Neuronal stem cell (in vitro differentiated cells): Measurements from ENCODE around the gene SPSB1.

Experiments
- DNase-seq: peaks from one replicate; pipeline ENCODE4 v3.0.0-alpha.2; 2013; ENCODE audit warnings: low spot score
- H2AFZ ChIP-seq: one replicate; pipeline ENCODE4 v1.6.1; 2013; ENCODE audit warnings: mild to moderate bottlenecking, low read length, inconsistent platforms
- H2AK5ac ChIP-seq: 2 replicates; pipeline ENCODE4 v1.6.1; 2013; ENCODE audit warnings: low read depth, mild to moderate bottlenecking, inconsistent platforms, low read length, moderate library complexity, mixed read lengths
- H2BK120ac ChIP-seq: 2 replicates; pipeline ENCODE4 v1.6.1; 2013; ENCODE audit warnings: low read depth, mild to moderate bottlenecking, inconsistent platforms, low read length, moderate library complexity, mixed read lengths
- H2BK12ac ChIP-seq: one replicate; pipeline ENCODE4 v1.6.1; 2013; ENCODE audit warnings: low read length, inconsistent platforms
- H2BK15ac ChIP-seq: 2 replicates; pipeline ENCODE4 v1.6.1; 2013; ENCODE audit warnings: mild to moderate bottlenecking, low read length, inconsistent platforms, mixed read lengths
- H2BK5ac ChIP-seq: one replicate; pipeline ENCODE4 v1.6.1; 2013; ENCODE audit warnings: inconsistent platforms, mild to moderate bottlenecking, low read length, moderate library complexity
- H3K14ac ChIP-seq: one replicate; pipeline ENCODE4 v1.6.1; 2013; ENCODE audit warnings: low read length, inconsistent platforms
- H3K18ac ChIP-seq: 2 replicates; pipeline ENCODE4 v1.6.1; 2013; ENCODE audit warnings: low read length, inconsistent platforms
- H3K23ac ChIP-seq: 2 replicates; pipeline ENCODE4 v1.6.1; 2013; ENCODE audit warnings: low read depth, mild to moderate bottlenecking, mixed read lengths, low read length, inconsistent platforms; ENCODE audit not compliant: poor library complexity
- H3K27ac ChIP-seq: replicated peaks from 3 replicates; pipeline ENCODE4 v1.5.1; 2013; ENCODE audit warnings: low read length, inconsistent platforms
- H3K27me3 ChIP-seq, 3 experiments: 2 replicates each; pipeline ENCODE4 v1.6.1; 2013; ENCODE audit warnings: low read length in 3 of 3, mild to moderate bottlenecking in 2 of 3, inconsistent platforms in 1 of 3, low read depth in 1 of 3, mixed read lengths in 1 of 3, moderate library complexity in 1 of 3; ENCODE audit not compliant: control insufficient read depth in 3 of 3, insufficient read depth in 3 of 3
- H3K36me3 ChIP-seq, 2 donors: replicated peaks in 1 of 2; 2 replicates each; pipeline ENCODE4 v1.6.1; 2013; ENCODE audit warnings: low read length in 2 of 2; ENCODE audit not compliant: control insufficient read depth in 2 of 2, insufficient read depth in 2 of 2
- H3K4ac ChIP-seq: 2 replicates; pipeline ENCODE4 v1.6.1; 2013; ENCODE audit warnings: inconsistent platforms, mild to moderate bottlenecking, low read length, moderate library complexity
- H3K4me1 ChIP-seq, 2 donors: 1 replicate in 1 of 2; 2 replicates in 1 of 2; pipeline ENCODE4 v1.6.1; 2013; ENCODE audit warnings: low read length in 2 of 2, low read depth in 1 of 2; ENCODE audit not compliant: control insufficient read depth in 2 of 2, insufficient read depth in 1 of 2
- H3K4me2 ChIP-seq: one replicate; pipeline ENCODE4 v1.6.1; 2013; ENCODE audit warnings: mild to moderate bottlenecking, low read length, inconsistent platforms; ENCODE audit not compliant: insufficient read depth, poor library complexity, severe bottlenecking
- H3K4me3 ChIP-seq, 2 donors: 2 replicates each; pipeline ENCODE4 v1.5.1; 2013; ENCODE audit warnings: low read length in 2 of 2, mild to moderate bottlenecking in 2 of 2, inconsistent platforms in 1 of 2, moderate library complexity in 1 of 2
- H3K79me1 ChIP-seq: one replicate; pipeline ENCODE4 v1.6.1; 2013; ENCODE audit warnings: low read depth, mild to moderate bottlenecking, inconsistent platforms, low read length, moderate library complexity
- H3K9ac ChIP-seq: one replicate; pipeline ENCODE4 v1.6.1; 2013; ENCODE audit warnings: mild to moderate bottlenecking, low read depth, low read length, inconsistent platforms; ENCODE audit not compliant: poor library complexity
- H3K9me3 ChIP-seq, 2 donors: replicated peaks in 1 of 2; 2 replicates each; pipeline versions ENCODE3 to v1.6.1; 2013; ENCODE audit warnings: low read length in 2 of 2, mild to moderate bottlenecking in 2 of 2, inconsistent platforms in 1 of 2, low read depth in 1 of 2, mixed read lengths in 1 of 2, moderate library complexity in 1 of 2; ENCODE audit not compliant: control insufficient read depth in 2 of 2, insufficient read depth in 1 of 2
- H4K8ac ChIP-seq: one replicate; pipeline ENCODE4 v1.6.1; 2013; ENCODE audit warnings: low read depth, mild to moderate bottlenecking, inconsistent platforms, low read length, moderate library complexity
- H4K91ac ChIP-seq: one replicate; pipeline ENCODE4 v1.6.1; 2013; ENCODE audit warnings: low read length, low read depth, mild to moderate bottlenecking, inconsistent platforms; ENCODE audit not compliant: poor library complexity
- WGBS, 2 donors: extraction: QIAGEN DNeasy Blood & Tissue Kit; methylation state at CpG; one replicate each; pipeline ENCODE4 v1.1.7; 2013; ENCODE audit warnings: missing lambda C conversion rate in 2 of 2, mixed read lengths in 1 of 2; ENCODE audit not compliant: insufficient read length in 2 of 2, insufficient replicate concordance in 1 of 2; ENCODE audit errors: extremely low coverage in 2 of 2; 5-methylcytosine and 5-hydroxymethylcytosine counted together

Gene SPSB1

DNA sequence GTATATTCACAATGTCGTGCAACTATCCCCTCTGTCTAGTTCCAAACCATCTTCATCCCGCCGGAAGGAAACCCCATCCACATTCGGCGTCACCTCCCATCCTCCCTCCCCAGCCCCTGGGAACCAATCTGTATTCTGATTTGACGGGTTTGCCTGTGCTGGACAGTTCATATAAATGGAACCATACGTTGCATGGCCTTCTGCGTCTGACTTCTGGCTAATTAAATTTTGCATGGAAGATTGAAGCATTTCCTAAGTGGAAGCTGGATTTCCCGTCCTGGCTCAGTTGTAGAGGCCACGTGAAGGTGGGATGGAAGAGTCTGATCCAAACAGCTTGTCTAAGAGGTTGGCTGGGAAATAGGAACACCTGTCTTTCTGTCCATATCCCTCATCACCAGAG is 14.6 kb downstream of the SPSB1 start:
- no peak overlapping the region for H4K91ac ChIP-seq
- no peak overlapping the region for H3K4me2 ChIP-seq
- no peaks in the 10 kb centered on the region for H3K36me3 ChIP-seq
- no peak overlapping the region for H2BK5ac ChIP-seq
- no peak overlapping the region for H3K14ac ChIP-seq
- H2BK12ac ChIP-seq = no peak overlapping the region
- H3K18ac ChIP-seq = no peak overlapping the region
- H3K23ac ChIP-seq = peak overlapping the region; percentile 13
- no peak overlapping the region for H2BK120ac ChIP-seq
- H4K8ac ChIP-seq = no peak overlapping the region
- H2BK15ac ChIP-seq = no peak overlapping the region
- no peak for DNase-seq
- H3K27ac ChIP-seq = no peak overlapping the region
- no peaks in the 10 kb centered on the region for H3K9me3 ChIP-seq
- no peak overlapping the region for H3K4me3 ChIP-seq
- H3K4me1 ChIP-seq = no peaks in the 10 kb centered on the region
- H3K9ac ChIP-seq = no peak overlapping the region
- H3K4ac ChIP-seq = no peak overlapping the region
- H3K79me1 ChIP-seq = peaks cover 2% of the 10 kb centered on the region
- peaks cover 0 to 56% (median 0%) of the 10 kb centered on the region in 3 experiments for H3K27me3 ChIP-seq
- no CpG with 5 or more reads among the region's 10 CpGs for WGBS, 2 donors
- no peak overlapping the region for H2AK5ac ChIP-seq
- no peak overlapping the region for H2AFZ ChIP-seq

DNA sequence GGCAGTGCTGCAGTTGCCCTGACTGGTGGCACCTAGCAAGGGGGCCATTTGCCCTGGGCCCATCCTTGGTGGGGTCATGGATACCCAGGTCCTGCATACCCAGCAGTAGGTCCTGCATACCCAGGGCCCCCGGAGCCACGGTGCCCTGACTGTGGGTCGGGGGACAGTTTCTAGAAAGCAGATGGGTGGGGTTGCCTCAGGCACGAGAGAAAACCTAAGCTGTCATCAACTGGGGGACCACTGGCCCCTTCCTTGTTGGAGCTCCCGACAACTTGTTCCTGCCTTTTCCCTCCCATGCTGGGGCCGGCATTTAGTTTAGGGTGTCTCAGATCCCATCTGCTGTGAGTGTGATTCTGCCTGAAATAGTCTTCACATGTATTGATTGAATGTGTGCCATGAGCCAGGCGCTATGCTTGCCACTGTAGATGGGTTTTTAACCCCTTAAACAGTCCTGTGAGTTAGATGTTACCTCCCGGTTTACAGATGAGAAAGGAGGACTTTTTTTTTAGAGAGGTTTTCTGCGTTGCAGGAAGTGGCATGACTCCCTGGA is 15.6 kb downstream of the SPSB1 start:
- WGBS, 2 donors = no CpG with 5 or more reads among the region's 9 CpGs
- H3K27me3 ChIP-seq = peaks cover 0 to 57% (median 0%) of the 10 kb centered on the region in 3 experiments
- H3K14ac ChIP-seq = peak overlapping the region; percentile 14
- DNase-seq = no peak
- H2BK5ac ChIP-seq = no peak overlapping the region
- H4K8ac ChIP-seq = no peak overlapping the region
- H3K23ac ChIP-seq = no peak overlapping the region
- H3K79me1 ChIP-seq = peaks cover 2% of the 10 kb centered on the region
- no peak overlapping the region for H3K4me3 ChIP-seq
- peak overlapping the region; percentile 30 for H3K9ac ChIP-seq
- no peak overlapping the region for H3K27ac ChIP-seq
- H3K4me2 ChIP-seq = no peak overlapping the region
- H2AK5ac ChIP-seq = no peak overlapping the region
- no peak overlapping the region for H3K4ac ChIP-seq
- H2BK15ac ChIP-seq = no peak overlapping the region
- no peaks in the 10 kb centered on the region for H3K9me3 ChIP-seq
- no peak overlapping the region for H2AFZ ChIP-seq
- H3K18ac ChIP-seq = no peak overlapping the region
- no peaks in the 10 kb centered on the region for H3K36me3 ChIP-seq
- no peaks in the 10 kb centered on the region for H3K4me1 ChIP-seq
- H2BK12ac ChIP-seq = no peak overlapping the region
- H4K91ac ChIP-seq = no peak overlapping the region
- H2BK120ac ChIP-seq = no peak overlapping the region

DNA sequence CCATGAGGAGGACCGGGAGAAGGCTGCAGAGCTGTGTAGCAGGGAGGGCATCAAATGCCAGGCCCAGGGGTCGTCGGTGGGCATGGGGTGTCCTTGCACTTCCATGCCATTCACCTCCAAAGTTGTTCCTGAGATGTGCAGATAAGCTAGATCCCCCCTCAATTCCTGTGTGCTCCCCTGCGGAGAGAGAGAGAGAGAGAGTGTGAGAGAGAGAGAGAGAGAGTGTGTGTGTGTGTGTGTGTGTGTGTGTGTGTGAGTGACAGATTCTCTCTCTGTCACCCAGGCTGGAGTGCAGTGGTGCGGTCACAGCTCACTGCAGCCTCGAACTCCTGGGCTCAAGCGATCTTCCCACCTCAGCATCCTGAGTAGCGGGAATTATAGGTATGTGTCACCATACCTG is 16.4 kb downstream of the SPSB1 start:
- Histone ChIP-seq H3K27ac (no peak overlapping the region), H2BK12ac (no peak overlapping the region), H3K9me3 (no peaks in the 10 kb centered on the region), H3K4me1 (no peaks in the 10 kb centered on the region), H3K23ac (no peak overlapping the region), H3K18ac (no peak overlapping the region), H3K4me2 (no peak overlapping the region), H2BK120ac (no peak overlapping the region), H2BK5ac (no peak overlapping the region), H3K9ac (no peak overlapping the region), H4K91ac (no peak overlapping the region), H2BK15ac (no peak overlapping the region), H3K36me3 (no peaks in the 10 kb centered on the region), H3K4ac (no peak overlapping the region), H3K27me3 (peaks cover 0 to 53% (median 0%) of the 10 kb centered on the region in 3 experiments), H4K8ac (no peak overlapping the region), H3K14ac (no peak overlapping the region), H2AK5ac (no peak overlapping the region), H3K79me1 (peaks cover 2% of the 10 kb centered on the region), H3K4me3 (no peak overlapping the region), H2AFZ (no peak overlapping the region)
- no CpG with 5 or more reads among the region's 8 CpGs for WGBS, 2 donors
- no peak for DNase-seq

DNA sequence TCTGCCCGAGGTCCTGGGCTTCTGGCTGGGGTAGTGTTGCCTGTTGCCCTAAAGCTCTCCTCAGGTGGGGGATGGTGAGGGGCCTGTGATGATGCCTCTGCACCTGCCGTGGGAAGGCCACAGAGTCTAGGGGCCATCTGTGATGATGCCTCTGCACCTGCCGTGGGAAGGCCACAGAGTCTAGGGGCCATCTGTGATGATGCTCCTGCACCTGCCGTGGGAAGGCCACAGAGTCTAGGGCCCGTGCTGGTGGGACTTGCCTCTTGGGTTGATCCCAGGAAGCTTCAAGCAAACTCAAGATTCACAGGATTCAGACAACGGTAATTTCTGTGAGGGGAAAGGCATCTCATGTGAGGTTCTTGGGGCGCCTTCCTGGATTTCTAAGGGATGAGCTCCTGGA is 17.3 kb downstream of the SPSB1 start:
- H3K14ac ChIP-seq = no peak overlapping the region
- H2BK12ac ChIP-seq = no peak overlapping the region
- no peak overlapping the region for H2BK120ac ChIP-seq
- no peak overlapping the region for H2AFZ ChIP-seq
- H3K9me3 ChIP-seq = no peaks in the 10 kb centered on the region
- no peak overlapping the region for H3K4ac ChIP-seq
- H3K23ac ChIP-seq = no peak overlapping the region
- no peak for DNase-seq
- peaks cover 0 to 54% (median 0%) of the 10 kb centered on the region in 3 experiments for H3K27me3 ChIP-seq
- no peak overlapping the region for H2AK5ac ChIP-seq
- no peak overlapping the region for H2BK15ac ChIP-seq
- H3K4me3 ChIP-seq = no peak overlapping the region
- no peak overlapping the region for H3K4me2 ChIP-seq
- WGBS, 2 donors = no CpG with 5 or more reads among the region's 7 CpGs
- H4K8ac ChIP-seq = no peak overlapping the region
- H3K4me1 ChIP-seq = no peaks in the 10 kb centered on the region
- H3K9ac ChIP-seq = no peak overlapping the region
- no peak overlapping the region for H4K91ac ChIP-seq
- no peaks in the 10 kb centered on the region for H3K36me3 ChIP-seq
- H3K27ac ChIP-seq = no peak overlapping the region
- H2BK5ac ChIP-seq = no peak overlapping the region
- H3K18ac ChIP-seq = peak overlapping the region; percentile 11
- H3K79me1 ChIP-seq = peaks cover 2% of the 10 kb centered on the region
